ENCODE results near the gene SLC13A3.

DNA sequence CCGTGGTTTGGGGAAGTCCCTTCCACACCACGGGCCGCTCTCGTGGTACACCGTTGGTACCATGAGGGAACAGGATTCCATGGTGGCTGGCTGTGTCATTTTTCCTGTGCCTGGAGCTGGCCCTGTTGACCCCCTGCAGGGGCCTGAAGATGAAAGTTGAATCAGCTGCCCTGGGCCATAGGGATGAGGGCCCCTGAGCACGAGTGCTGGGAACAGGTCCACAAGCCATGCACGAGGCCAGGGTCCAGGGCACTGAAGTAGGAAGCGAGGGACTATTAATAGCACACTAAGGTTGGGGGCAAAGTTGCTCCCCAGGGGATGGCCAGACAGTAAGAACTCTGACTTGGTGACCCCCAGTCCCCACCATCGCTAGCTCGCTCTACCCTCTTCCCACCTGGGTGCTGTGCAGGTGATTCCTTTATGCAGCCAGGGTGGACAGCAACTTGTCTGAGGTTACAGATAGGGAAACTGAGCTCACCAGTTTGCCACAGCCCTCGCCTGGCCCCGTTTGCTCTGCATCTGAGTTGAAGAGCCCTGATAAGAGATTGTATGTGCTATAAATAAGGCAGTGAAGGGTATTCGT is 46.6 kb downstream of the SLC13A3 start:
- TF ChIP-seq, protein P1, sequence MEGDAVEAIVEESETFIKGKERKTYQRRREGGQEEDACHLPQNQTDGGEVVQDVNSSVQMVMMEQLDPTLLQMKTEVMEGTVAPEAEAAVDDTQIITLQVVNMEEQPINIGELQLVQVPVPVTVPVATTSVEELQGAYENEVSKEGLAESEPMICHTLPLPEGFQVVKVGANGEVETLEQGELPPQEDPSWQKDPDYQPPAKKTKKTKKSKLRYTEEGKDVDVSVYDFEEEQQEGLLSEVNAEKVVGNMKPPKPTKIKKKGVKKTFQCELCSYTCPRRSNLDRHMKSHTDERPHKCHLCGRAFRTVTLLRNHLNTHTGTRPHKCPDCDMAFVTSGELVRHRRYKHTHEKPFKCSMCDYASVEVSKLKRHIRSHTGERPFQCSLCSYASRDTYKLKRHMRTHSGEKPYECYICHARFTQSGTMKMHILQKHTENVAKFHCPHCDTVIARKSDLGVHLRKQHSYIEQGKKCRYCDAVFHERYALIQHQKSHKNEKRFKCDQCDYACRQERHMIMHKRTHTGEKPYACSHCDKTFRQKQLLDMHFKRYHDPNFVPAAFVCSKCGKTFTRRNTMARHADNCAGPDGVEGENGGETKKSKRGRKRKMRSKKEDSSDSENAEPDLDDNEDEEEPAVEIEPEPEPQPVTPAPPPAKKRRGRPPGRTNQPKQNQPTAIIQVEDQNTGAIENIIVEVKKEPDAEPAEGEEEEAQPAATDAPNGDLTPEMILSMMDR (IDR thresholded peaks at IDR 0.05; ENCODE audit: insufficient read depth, low read depth, low read length) = no peak
- TF ChIP-seq EZH2 (IDR thresholded peaks at IDR 0.05; ENCODE audit: insufficient read depth, low read length) = no peak

Data from astrocyte (in vitro differentiated cells and primary cell).